ENCODE measurements around the gene RHOXF2.
"Not testable (repeated sequence)": the region's sequence is repeated elsewhere in the genome, so short reads cannot be mapped to it uniquely, and the experiment has no call there.

RHOXF2 gene

DNA sequence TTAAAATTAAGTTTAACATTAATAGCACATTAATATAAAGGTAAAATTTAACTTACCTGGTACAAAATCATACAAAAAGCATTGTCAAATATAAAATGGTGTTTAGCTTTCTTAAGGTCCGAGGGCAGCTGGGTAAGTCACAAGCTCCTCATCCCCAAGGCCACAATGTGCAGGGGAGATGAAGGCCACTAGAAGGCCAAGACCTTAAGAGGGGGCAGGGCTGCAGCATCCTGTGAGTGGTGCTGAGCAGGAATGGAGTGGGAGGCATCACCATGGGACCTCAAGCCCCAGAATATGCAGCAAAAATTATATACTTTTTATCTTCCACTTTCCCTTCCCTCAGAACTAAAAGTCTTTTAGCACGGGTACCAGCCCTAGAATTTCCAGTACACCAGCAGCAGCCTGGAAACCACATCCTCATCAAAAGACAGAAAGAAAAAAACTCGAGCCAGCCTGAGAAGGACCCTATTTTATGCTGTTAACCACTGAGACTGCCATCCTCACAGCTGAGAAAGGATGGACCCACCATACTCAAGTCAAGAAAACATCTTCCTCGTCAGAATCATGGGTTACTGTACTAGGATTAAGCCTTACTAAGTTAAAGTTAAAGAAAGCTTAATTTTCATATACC, 13.0 kb upstream of the RHOXF2 start:
- TF ChIP-seq CTCF (IDR thresholded peaks at IDR 0.05): no peak
- Histone ChIP-seq H3K36me3 (no peaks in the 10 kb centered on the region), H3K9me3 (no peaks in the 10 kb centered on the region), H3K4me1 (ENCODE audit: control insufficient read depth in 1 of 2, insufficient read depth in 1 of 2, low read depth in 1 of 2, low read length in 1 of 2) (no peaks in the 10 kb centered on the region), H3K4me3 (ENCODE audit: low read depth in 1 of 2, low read length in 1 of 2) (no peak overlapping the region), H3K27me3 (no peaks in the 10 kb centered on the region), H3K27ac (no peak overlapping the region)

DNA sequence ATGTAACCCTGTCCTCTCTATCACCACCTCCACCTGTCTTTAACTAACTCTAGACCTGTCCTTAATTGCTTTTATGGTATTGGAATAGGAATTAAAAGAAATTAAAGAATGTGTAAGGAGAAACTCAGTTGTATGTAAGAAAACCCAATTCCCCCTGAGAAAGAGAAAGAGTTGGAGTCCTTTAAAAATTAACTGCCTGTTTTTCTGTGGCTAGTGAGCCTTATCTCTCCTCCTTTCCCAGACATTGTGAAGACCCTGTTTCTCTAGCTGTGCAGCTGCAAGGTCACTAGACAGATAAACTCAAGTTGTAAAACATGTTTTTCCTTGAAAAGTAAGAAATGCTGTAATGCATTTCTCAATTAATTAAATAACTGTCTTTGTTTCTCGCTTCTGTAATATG, 12.1 kb upstream of the RHOXF2 start:
- H3K27me3 ChIP-seq; H3K36me3 ChIP-seq; H3K27ac ChIP-seq; H3K4me1 ChIP-seq (ENCODE audit: control insufficient read depth in 1 of 2, insufficient read depth in 1 of 2, low read depth in 1 of 2, low read length in 1 of 2); H3K9me3 ChIP-seq; H3K4me3 ChIP-seq (ENCODE audit: low read depth in 1 of 2, low read length in 1 of 2): not testable (repeated sequence)

GRCh38 chrX:120147537-120147936, 10.9 kb upstream of the RHOXF2 start:
- Histone ChIP-seq H3K36me3 (no peaks in the 10 kb centered on the region), H3K4me1 (ENCODE audit: control insufficient read depth in 1 of 2, insufficient read depth in 1 of 2, low read depth in 1 of 2, low read length in 1 of 2) (no peaks in the 10 kb centered on the region), H3K9me3 (no peaks in the 10 kb centered on the region), H3K27ac (no peak overlapping the region), H3K4me3 (ENCODE audit: low read depth in 1 of 2, low read length in 1 of 2) (no peak overlapping the region), H3K27me3 (no peaks in the 10 kb centered on the region)
- TF ChIP-seq CTCF (IDR thresholded peaks at IDR 0.05): no peak

GRCh38 chrX:120150109-120150744, 8.2 kb upstream of the RHOXF2 start:
- H3K36me3 ChIP-seq; H3K27me3 ChIP-seq; H3K4me1 ChIP-seq (ENCODE audit: control insufficient read depth in 1 of 2, insufficient read depth in 1 of 2, low read depth in 1 of 2, low read length in 1 of 2); H3K27ac ChIP-seq; H3K4me3 ChIP-seq (ENCODE audit: low read depth in 1 of 2, low read length in 1 of 2); H3K9me3 ChIP-seq: not testable (repeated sequence)

DNA sequence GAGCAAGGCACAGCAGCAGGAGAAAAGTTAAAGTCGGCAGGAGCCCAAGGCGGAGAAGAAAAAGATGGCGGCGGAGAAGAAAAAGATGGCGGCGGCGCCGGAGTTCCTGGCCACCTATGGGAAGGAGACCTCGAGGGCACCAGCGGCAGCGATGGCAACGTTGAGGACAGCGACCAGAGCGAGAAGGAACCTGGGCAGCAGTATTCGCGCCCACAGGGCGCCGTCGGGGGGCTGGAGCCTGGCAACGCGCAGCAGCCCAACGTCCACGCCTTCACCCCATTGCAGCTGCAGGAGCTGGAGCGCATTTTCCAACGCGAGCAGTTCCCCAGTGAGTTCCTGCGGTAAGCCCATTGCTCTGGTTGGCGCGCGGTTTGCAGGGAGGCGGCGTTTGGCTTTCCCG, 673 bp downstream of the RHOXF2 start:
- H3K36me3 ChIP-seq; H3K9me3 ChIP-seq; H3K27ac ChIP-seq; H3K27me3 ChIP-seq; H3K4me3 ChIP-seq (ENCODE audit: low read depth in 1 of 2, low read length in 1 of 2); H3K4me1 ChIP-seq (ENCODE audit: control insufficient read depth in 1 of 2, insufficient read depth in 1 of 2, low read depth in 1 of 2, low read length in 1 of 2): not testable (repeated sequence)

DNA sequence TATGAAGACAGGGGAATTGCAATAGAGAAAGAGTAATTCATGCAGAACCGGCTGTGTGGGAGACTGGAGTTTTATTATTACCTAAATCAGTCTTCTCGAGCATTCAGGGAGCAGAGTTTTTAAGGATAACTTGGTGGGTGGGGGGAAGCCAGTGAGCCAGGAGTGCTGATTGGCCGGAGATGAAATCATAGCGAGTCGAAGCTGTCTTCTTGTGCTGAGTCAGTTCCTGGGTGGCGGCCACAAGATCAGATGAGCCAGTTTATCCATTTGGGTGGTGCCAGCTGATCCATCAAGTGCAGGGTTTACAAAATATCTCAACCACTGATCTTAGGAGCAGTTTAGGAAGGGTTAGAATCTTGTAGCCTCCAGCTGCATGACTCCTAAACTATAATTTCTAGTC, 34.8 kb downstream of the RHOXF2 start:
- H3K4me1 ChIP-seq (ENCODE audit: control insufficient read depth in 1 of 2, insufficient read depth in 1 of 2, low read depth in 1 of 2, low read length in 1 of 2); H3K4me3 ChIP-seq (ENCODE audit: low read depth in 1 of 2, low read length in 1 of 2); H3K36me3 ChIP-seq; H3K9me3 ChIP-seq; H3K27ac ChIP-seq; H3K27me3 ChIP-seq: not testable (repeated sequence)

GRCh38 chrX:120193720-120194119, 35.3 kb downstream of the RHOXF2 start:
- not testable (repeated sequence) for H3K27me3 ChIP-seq; H3K4me3 ChIP-seq (ENCODE audit: low read depth in 1 of 2, low read length in 1 of 2)

GRCh38 chrX:120195786-120196185, 37.4 kb downstream of the RHOXF2 start:
- not testable (repeated sequence) for H3K27ac ChIP-seq; H3K4me1 ChIP-seq (ENCODE audit: control insufficient read depth in 1 of 2, insufficient read depth in 1 of 2, low read depth in 1 of 2, low read length in 1 of 2); H3K27me3 ChIP-seq; H3K36me3 ChIP-seq; H3K4me3 ChIP-seq (ENCODE audit: low read depth in 1 of 2, low read length in 1 of 2); H3K9me3 ChIP-seq

More at GRCh38 chrX:120193720-120194119, 35.3 kb downstream of the RHOXF2 start:
- not testable (repeated sequence) for H3K4me1 ChIP-seq (ENCODE audit: control insufficient read depth in 1 of 2, insufficient read depth in 1 of 2, low read depth in 1 of 2, low read length in 1 of 2); H3K36me3 ChIP-seq; H3K27ac ChIP-seq; H3K9me3 ChIP-seq

DNA sequence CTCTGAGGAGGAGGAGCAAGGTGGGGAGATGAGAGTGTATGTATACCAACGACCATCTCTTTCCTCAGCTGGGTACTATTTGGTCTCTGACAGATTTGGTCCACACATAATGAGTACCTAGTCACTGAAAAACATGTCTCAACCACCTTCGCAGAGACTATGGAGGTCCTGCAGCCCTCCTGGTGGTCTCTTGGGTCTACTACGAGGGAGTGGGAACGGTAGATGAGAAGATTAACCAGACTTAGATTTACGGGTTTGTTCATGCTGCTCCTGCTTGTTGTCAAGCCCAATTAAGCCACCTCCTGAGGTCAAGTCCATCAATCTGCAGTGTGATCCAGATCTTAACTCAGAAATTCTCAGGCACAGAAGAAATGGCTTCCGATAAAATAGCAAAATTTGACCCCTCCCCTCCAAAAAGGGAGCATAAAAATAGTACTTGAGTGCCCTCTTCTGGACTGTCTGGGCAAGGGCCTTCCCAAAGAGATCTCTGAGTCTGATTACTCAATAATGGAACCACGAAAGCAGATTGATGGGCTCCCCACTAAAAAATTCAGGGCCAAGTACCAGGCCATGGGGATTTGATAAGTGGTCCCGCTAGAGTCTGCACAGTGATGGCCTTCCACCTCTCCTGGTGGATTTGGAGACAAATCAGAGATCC, 38.3 kb downstream of the RHOXF2 start:
- not testable (repeated sequence) for H3K4me3 ChIP-seq (ENCODE audit: low read depth in 1 of 2, low read length in 1 of 2); H3K27ac ChIP-seq; H3K9me3 ChIP-seq; H3K36me3 ChIP-seq; H3K4me1 ChIP-seq (ENCODE audit: control insufficient read depth in 1 of 2, insufficient read depth in 1 of 2, low read depth in 1 of 2, low read length in 1 of 2); H3K27me3 ChIP-seq

Measured in neutrophil (primary cell).